HS-27A (cell line): ENCODE measurements around the gene ZMYND8.
"Not testable (repeated sequence)": the region's sequence is repeated elsewhere in the genome, so short reads cannot be mapped to it uniquely, and the experiment has no call there.

Experiments
- DNase-seq: peaks from one replicate; pipeline ENCODE4 v3.0.0-alpha.2; 2012; ENCODE audit warnings: low read depth, missing footprints

ZMYND8 gene

GRCh38 chr20:47356526-47357295 lies at the start of gene ZMYND8:
Gene ZMYND8 (minus strand): TSS chr20:47356699. CDS start chr20:47356670, 29 bp downstream.
- DNase-seq = peak; percentile 98

GRCh38 chr20:47405775-47406325 lies 49.4 kb upstream of the ZMYND8 start:
- no peak for DNase-seq

- DNase-seq = no peak
Measured at GRCh38 chr20:47400685-47401084, 44.2 kb upstream of the ZMYND8 start.

- DNase-seq = no peak
Measured at GRCh38 chr20:47397652-47398301, 41.3 kb upstream of the ZMYND8 start.

- DNase-seq = no peak
Measured at GRCh38 chr20:47396762-47397476, 40.4 kb upstream of the ZMYND8 start.

- DNase-seq = not testable (repeated sequence)
Measured at GRCh38 chr20:47393796-47394514, 37.5 kb upstream of the ZMYND8 start.

- DNase-seq = no peak
Measured at GRCh38 chr20:47392721-47393073, 36.2 kb upstream of the ZMYND8 start.

GRCh38 chr20:47392015-47392720 lies 35.7 kb upstream of the ZMYND8 start:
- DNase-seq = peak; percentile 88

GRCh38 chr20:47391276-47392010 lies 34.9 kb upstream of the ZMYND8 start:
- no peak for DNase-seq

- DNase-seq = no peak
Measured at GRCh38 chr20:47389867-47390347, 33.4 kb upstream of the ZMYND8 start.

- not testable (repeated sequence) for DNase-seq
Measured at GRCh38 chr20:47385968-47386367, 29.5 kb upstream of the ZMYND8 start.

- no peak for DNase-seq
Measured at GRCh38 chr20:47382746-47383415, 26.4 kb upstream of the ZMYND8 start.

GRCh38 chr20:47380481-47380880 lies 24.0 kb upstream of the ZMYND8 start:
- no peak for DNase-seq

GRCh38 chr20:47379433-47380150 lies 23.1 kb upstream of the ZMYND8 start:
- no peak for DNase-seq

GRCh38 chr20:47377122-47377722 lies 20.7 kb upstream of the ZMYND8 start:
- no peak for DNase-seq

- not testable (repeated sequence) for DNase-seq
Measured at GRCh38 chr20:47376096-47376643, 19.7 kb upstream of the ZMYND8 start.

GRCh38 chr20:47374121-47374520 lies 17.6 kb upstream of the ZMYND8 start:
- DNase-seq = not testable (repeated sequence)

- no peak for DNase-seq
Measured at GRCh38 chr20:47373206-47373733, 16.8 kb upstream of the ZMYND8 start.
